K562 (cell line): Measurements from ENCODE around the gene CSTPP1. TPM values are rescaled to one million over a fixed set of nuclear protein-coding genes. Genes with fewer than 3 reads are reported as not detected.

Experiments
- ATAC-seq: fragments of 200-7000 bp; cut with Tn5 transposase; 3 replicates; pipeline ENCODE4 v1.9.1; 2020; ENCODE audit warnings: moderate library complexity
- BruUV-seq: library from RNA; stranded (reverse); fragments of 400-500 nt; replicated peaks from 2 replicates; lab custom pipeline; 2021; lab: Mats Ljungman, UMichigan
- CTCF ChIA-PET: fragments of 300-600 bp; formaldehyde crosslinking; extraction: SDS; loops from one replicate; lab custom pipeline; 2021; ENCODE audit warnings: low intra/inter-chr PET ratio; lab: Yijun Ruan, JAX
- POLR2A ChIA-PET: fragments of 300-600, 350-650 bp; sonication (Branson Sonifier 250); formaldehyde crosslinking; extraction: SDS; loops from one replicate; lab custom pipeline; 2021; ENCODE audit warnings: antibody characterized with exemption, inconsistent platforms; lab: Yijun Ruan, JAX
- DNase-seq, 4 experiments: peaks; one replicate each; pipeline versions ENCODE4 v3.0.0 to v3.0.0-alpha.2; 2011 to 2018; ENCODE audit warnings: low spot score in 3 of 4, mixed read lengths in 3 of 4; ENCODE audit errors: extremely low read depth in 1 of 4
- FAIRE-seq: peaks from 2 replicates; lab custom pipeline; 2011; peaks lifted over from hg19 to GRCh38; lab: Jason Lieb, UNC
- H2AFZ ChIP-seq: 2 replicates; pipeline ENCODE4 v1.6.0; 2011; ENCODE audit warnings: low read depth, low read length, control low read depth, inconsistent platforms
- H3K27ac ChIP-seq: fragments of 200-600 bp; 3 replicates; pipeline ENCODE4 v1.8.0; 2011; ENCODE audit warnings: low read depth, mild to moderate bottlenecking, control low read depth, inconsistent platforms, low read length, moderate library complexity, mixed read lengths; ENCODE audit errors: extremely low read depth
- H3K27me3 ChIP-seq, 2 experiments: fragments of 300-600 bp in 1 of 2; 2 replicates in 1 of 2; 3 replicates in 1 of 2; pipeline versions ENCODE4 v1.6.0 to v1.8.0; 2011; ENCODE audit warnings: inconsistent platforms in 2 of 2, low read length in 2 of 2, mild to moderate bottlenecking in 1 of 2, mixed read lengths in 1 of 2, moderate library complexity in 1 of 2; ENCODE audit not compliant: control insufficient read depth in 2 of 2, insufficient read depth in 2 of 2
- H3K36me3 ChIP-seq: fragments of 300-600 bp; 3 replicates; pipeline ENCODE4 v1.8.0; 2011; ENCODE audit warnings: mild to moderate bottlenecking, low read length, inconsistent platforms; ENCODE audit not compliant: control insufficient read depth, insufficient read depth
- H3K4me1 ChIP-seq, 2 experiments: fragments of 200-600 bp in 1 of 2; replicated peaks in 1 of 2; 2 replicates in 1 of 2; 3 replicates in 1 of 2; pipeline versions ENCODE4 v1.5.1 to v1.8.0; 2011; ENCODE audit warnings: inconsistent platforms in 2 of 2, low read length in 2 of 2, mild to moderate bottlenecking in 1 of 2, mixed read lengths in 1 of 2, moderate library complexity in 1 of 2; ENCODE audit not compliant: control insufficient read depth in 2 of 2, insufficient read depth in 2 of 2
- H3K4me2 ChIP-seq: 2 replicates; pipeline ENCODE4 v1.6.1; 2011; ENCODE audit warnings: low read length, control low read depth, inconsistent platforms, mixed read lengths; ENCODE audit not compliant: insufficient read depth
- H3K4me3 ChIP-seq: fragments of 200-600 bp; sonication (generic), shearing (Covaris generic); 2 replicates; pipeline ENCODE4 v1.5.1; 2016; ENCODE audit warnings: control low read depth, inconsistent platforms
- H3K79me2 ChIP-seq: fragments of 200-600 bp; 3 replicates; pipeline ENCODE4 v1.8.0; 2011; ENCODE audit warnings: low read length, inconsistent platforms; ENCODE audit not compliant: control insufficient read depth, insufficient read depth
- H3K9ac ChIP-seq, 2 experiments: 2 replicates each; pipeline versions ENCODE4 v1.6.0 to v1.6.1; 2011; ENCODE audit warnings: low read depth in 2 of 2, low read length in 2 of 2, control low read depth in 1 of 2, inconsistent platforms in 1 of 2, mild to moderate bottlenecking in 1 of 2, mixed read lengths in 1 of 2; ENCODE audit not compliant: insufficient read depth in 1 of 2
- H3K9me1 ChIP-seq: one replicate; pipeline ENCODE4 v1.6.0; 2011; ENCODE audit warnings: inconsistent platforms, mild to moderate bottlenecking, low read length, moderate library complexity; ENCODE audit not compliant: control insufficient read depth, insufficient read depth
- H3K9me3 ChIP-seq: replicated peaks from 2 replicates; pipeline ENCODE4 v1.5.1; 2011; ENCODE audit warnings: low read depth, low read length, inconsistent platforms; ENCODE audit not compliant: control insufficient read depth, insufficient read depth
- H4K20me1 ChIP-seq: replicated peaks from 2 replicates; pipeline ENCODE4 v1.6.1; 2011; ENCODE audit warnings: low read length, inconsistent platforms, mixed read lengths; ENCODE audit not compliant: control insufficient read depth, insufficient read depth
- BACH1 ChIP-seq: fragments of 200-800 bp; sonication (Bioruptor generic); IDR thresholded peaks from 2 replicates; pipeline ENCODE4 v1.6.1; 2016; ENCODE audit warnings: missing genetic modification characterization, missing compliant biosample characterization
- HDAC2 ChIP-seq: fragments of 450-650 bp; IDR thresholded peaks from 2 replicates; pipeline ENCODE4 v1.6.1; 2016; ENCODE audit warnings: mild to moderate bottlenecking
- KLF1 ChIP-seq: fragments of 450-650 bp; IDR thresholded peaks from 2 replicates; pipeline ENCODE4 v1.6.1; 2016; ENCODE audit warnings: missing genetic modification characterization, missing compliant biosample characterization
- NUFIP1 ChIP-seq: fragments of 450-650 bp; IDR thresholded peaks from 2 replicates; pipeline ENCODE4 v1.6.1; 2018; ENCODE audit not compliant: partially characterized antibody
- SMARCE1 ChIP-seq: fragments of 450-650 bp; IDR thresholded peaks from 2 replicates; pipeline ENCODE4 v1.7.1; 2016; ENCODE audit warnings: mild to moderate bottlenecking
- TAF9B ChIP-seq: fragments of 450-650 bp; IDR thresholded peaks from 2 replicates; pipeline ENCODE4 v1.6.1; 2018; ENCODE audit warnings: mild to moderate bottlenecking; ENCODE audit not compliant: partially characterized antibody
- ZNF695 ChIP-seq: fragments of 450-650 bp; formaldehyde crosslinking; IDR thresholded peaks from 2 replicates; pipeline ENCODE4 v1.4.0; 2020; ENCODE audit warnings: mild to moderate bottlenecking, moderate library complexity
- WGBS: fragments of 100-300 bp; shearing (Covaris generic); methylation state at CpG from one replicate; pipeline ENCODE4 v1.1.6; 2016; ENCODE audit warnings: low coverage, mixed read lengths; ENCODE audit not compliant: insufficient coverage; ENCODE audit errors: missing lambda C conversion rate; 5-methylcytosine and 5-hydroxymethylcytosine counted together
- in situ Hi-C: fragments of 300-500 bp; cut with MboI; formaldehyde crosslinking; loops from 4 replicates; pipeline ENCODE4 v1.15.0; 2018; ENCODE audit warnings: inconsistent platforms, mixed read lengths
- intact Hi-C: fragments of 100-400 bp; cut with micrococcal nuclease; formaldehyde crosslinking; loops from 2 replicates; pipeline ENCODE4 v1.14.2; 2022
- polyA plus RNA-seq, 8 experiments: library from polyadenylated mRNA; depleted of rRNA in 4 of 8; stranded (reverse) in 5 of 8; unstranded in 3 of 8; fragments of >200 nt; fragmentation: Nextera tagmentation in 2 of 8; fragmentation: Illumina TruSeq in 1 of 8; extraction: Ambion mirVana in 2 of 8; extraction: Trizol in 1 of 8; gene quantifications; 2 replicates each; pipeline versions ENCODE4 v1.2.1 to v1.2.3, GENCODE V29; 2011 to 2014; ENCODE audit warnings: inconsistent platforms in 1 of 8, missing spikeins in 1 of 8
- total RNA-seq, 7 experiments: library from RNA; depleted of rRNA in 6 of 7; stranded (reverse); fragments of >200 nt in 6 of 7; fragmentation: Illumina TruSeq in 2 of 7; extraction: Trizol in 2 of 7; gene quantifications; 2 replicates each; pipeline versions ENCODE4 v1.2.1 to v1.2.3, GENCODE V29; 2011 to 2021; ENCODE audit warnings: low replicate concordance in 1 of 7
- TF ChIP-seq, protein P1 (sequence below): fragments of 450-650 bp; IDR thresholded peaks from 2 replicates; pipeline ENCODE4 v1.6.1; 2016; ENCODE audit warnings: low read depth
- TF ChIP-seq, protein P2 (sequence below): fragments of 450-650 bp; formaldehyde crosslinking; IDR thresholded peaks from 2 replicates; pipeline ENCODE4 v1.4.0; 2022; ENCODE audit warnings: mild to moderate bottlenecking, moderate library complexity
- TF ChIP-seq, protein P3 (sequence below): sonication (generic); formaldehyde crosslinking; IDR thresholded peaks from 2 replicates; pipeline ENCODE4 v1.8.0; 2022; ENCODE audit warnings: mild to moderate bottlenecking, missing genetic modification reagents

Gene CSTPP1
- total and polyA plus RNA-seq, 9 of the 15 experiments (the other 6 are each of a cell fraction or from before 2014, with no cell fraction given) = 6.5 to 17.8 (median 9.2) TPM

DNA sequence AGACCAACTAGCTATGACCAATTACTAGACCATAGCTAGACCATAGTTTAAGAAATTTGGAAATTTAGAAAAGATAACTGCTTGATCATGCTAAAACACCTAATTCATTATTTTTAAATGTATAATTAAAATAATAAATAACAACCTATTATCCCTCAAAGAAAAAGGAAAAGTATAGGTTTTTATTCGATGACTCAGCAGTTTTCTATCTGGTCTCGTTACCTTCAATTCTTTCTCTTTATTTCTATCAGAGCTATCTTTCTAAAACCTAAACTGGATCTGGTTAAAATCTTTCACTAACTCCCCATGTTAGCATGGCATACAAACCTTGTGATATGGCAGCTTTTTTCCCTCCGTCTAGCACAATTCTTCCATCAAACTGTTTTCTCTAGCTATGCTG is 27.3 kb downstream of the CSTPP1 start:
- Histone ChIP-seq H3K79me2 (no peaks in the 10 kb centered on the region), H3K9me1 (no peaks in the 10 kb centered on the region), H2AFZ (no peak overlapping the region), H3K9me3 (0 out of 2 replicates have a peak, but pooled peaks cover 4% of the 10 kb centered on the region), H3K36me3 (no peaks in the 10 kb centered on the region; the same call in 2 of the 3 replicates), H3K27ac (no peak overlapping the region), H3K9ac (no peak overlapping the region), H3K4me2 (no peak overlapping the region), H3K4me1 (no peaks in the 10 kb centered on the region), H3K4me3 (no peak overlapping the region), H3K27me3 (no peaks in the 10 kb centered on the region), H4K20me1 (no peaks in the 10 kb centered on the region)
- no peak for ATAC-seq
- BruUV-seq = no TSS peak
- in situ Hi-C loops (no loop called here), intact Hi-C loops (no loop called here)
- no peak for FAIRE-seq
- no peak for DNase-seq
- ChIA-PET CTCF (no interaction called here), POLR2A (interaction anchor here (1.0 to 1.4 kb wide), 2 partner anchors 12 to 18 kb away, joined by 3 read pairs; no protein-coding TSS in a partner anchor)
- WGBS = 93% methylated on average over 3 of the region's 3 CpGs
- TF ChIP-seq HDAC2 (no peak), TAF9B (no peak), SMARCE1 (no peak), KLF1 (no peak), ZNF695 (CRISPR knock-in tag) (no peak), BACH1 (tag) (peak; percentile 41; the same call in 1 of the 2 replicates), NUFIP1 (no peak)
- TF ChIP-seq, protein P1, sequence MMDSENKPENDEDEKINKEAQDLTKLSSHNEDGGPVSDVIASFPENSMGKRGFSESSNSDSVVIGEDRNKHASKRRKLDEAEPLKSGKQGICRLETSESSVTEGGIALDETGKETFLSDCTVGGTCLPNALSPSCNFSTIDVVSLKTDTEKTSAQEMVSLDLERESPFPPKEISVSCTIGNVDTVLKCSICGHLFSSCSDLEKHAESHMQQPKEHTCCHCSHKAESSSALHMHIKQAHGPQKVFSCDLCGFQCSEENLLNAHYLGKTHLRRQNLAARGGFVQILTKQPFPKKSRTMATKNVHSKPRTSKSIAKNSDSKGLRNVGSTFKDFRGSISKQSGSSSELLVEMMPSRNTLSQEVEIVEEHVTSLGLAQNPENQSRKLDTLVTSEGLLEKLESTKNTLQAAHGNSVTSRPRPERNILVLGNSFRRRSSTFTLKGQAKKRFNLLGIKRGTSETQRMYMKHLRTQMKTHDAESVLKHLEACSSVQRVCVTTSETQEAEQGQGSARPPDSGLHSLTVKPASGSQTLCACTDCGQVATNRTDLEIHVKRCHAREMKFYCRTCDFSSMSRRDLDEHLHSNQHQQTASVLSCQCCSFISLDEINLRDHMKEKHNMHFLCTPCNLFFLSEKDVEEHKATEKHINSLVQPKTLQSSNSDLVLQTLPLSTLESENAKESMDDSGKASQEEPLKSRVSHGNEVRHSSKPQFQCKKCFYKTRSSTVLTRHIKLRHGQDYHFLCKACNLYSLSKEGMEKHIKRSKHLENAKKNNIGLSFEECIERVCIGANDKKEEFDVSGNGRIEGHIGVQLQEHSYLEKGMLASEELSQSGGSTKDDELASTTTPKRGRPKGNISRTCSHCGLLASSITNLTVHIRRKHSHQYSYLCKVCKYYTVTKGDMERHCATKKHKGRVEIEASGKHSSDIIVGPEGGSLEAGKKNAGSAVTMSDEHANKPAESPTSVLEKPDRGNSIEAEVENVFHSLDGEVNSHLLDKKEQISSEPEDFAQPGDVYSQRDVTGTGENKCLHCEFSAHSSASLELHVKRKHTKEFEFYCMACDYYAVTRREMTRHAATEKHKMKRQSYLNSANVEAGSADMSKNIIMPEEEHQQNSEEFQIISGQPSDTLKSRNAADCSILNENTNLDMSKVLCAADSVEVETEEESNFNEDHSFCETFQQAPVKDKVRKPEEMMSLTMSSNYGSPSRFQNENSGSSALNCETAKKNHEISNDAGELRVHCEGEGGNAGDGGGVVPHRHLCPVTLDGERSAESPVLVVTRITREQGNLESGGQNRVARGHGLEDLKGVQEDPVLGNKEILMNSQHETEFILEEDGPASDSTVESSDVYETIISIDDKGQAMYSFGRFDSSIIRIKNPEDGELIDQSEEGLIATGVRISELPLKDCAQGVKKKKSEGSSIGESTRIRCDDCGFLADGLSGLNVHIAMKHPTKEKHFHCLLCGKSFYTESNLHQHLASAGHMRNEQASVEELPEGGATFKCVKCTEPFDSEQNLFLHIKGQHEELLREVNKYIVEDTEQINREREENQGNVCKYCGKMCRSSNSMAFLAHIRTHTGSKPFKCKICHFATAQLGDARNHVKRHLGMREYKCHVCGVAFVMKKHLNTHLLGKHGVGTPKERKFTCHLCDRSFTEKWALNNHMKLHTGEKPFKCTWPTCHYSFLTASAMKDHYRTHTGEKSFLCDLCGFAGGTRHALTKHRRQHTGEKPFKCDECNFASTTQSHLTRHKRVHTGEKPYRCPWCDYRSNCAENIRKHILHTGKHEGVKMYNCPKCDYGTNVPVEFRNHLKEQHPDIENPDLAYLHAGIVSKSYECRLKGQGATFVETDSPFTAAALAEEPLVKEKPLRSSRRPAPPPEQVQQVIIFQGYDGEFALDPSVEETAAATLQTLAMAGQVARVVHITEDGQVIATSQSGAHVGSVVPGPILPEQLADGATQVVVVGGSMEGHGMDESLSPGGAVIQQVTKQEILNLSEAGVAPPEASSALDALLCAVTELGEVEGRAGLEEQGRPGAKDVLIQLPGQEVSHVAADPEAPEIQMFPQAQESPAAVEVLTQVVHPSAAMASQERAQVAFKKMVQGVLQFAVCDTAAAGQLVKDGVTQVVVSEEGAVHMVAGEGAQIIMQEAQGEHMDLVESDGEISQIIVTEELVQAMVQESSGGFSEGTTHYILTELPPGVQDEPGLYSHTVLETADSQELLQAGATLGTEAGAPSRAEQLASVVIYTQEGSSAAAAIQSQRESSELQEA = no peak
- TF ChIP-seq, protein P2, sequence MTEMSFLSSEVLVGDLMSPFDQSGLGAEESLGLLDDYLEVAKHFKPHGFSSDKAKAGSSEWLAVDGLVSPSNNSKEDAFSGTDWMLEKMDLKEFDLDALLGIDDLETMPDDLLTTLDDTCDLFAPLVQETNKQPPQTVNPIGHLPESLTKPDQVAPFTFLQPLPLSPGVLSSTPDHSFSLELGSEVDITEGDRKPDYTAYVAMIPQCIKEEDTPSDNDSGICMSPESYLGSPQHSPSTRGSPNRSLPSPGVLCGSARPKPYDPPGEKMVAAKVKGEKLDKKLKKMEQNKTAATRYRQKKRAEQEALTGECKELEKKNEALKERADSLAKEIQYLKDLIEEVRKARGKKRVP (CRISPR knock-in tag) = no peak
- TF ChIP-seq, protein P3, sequence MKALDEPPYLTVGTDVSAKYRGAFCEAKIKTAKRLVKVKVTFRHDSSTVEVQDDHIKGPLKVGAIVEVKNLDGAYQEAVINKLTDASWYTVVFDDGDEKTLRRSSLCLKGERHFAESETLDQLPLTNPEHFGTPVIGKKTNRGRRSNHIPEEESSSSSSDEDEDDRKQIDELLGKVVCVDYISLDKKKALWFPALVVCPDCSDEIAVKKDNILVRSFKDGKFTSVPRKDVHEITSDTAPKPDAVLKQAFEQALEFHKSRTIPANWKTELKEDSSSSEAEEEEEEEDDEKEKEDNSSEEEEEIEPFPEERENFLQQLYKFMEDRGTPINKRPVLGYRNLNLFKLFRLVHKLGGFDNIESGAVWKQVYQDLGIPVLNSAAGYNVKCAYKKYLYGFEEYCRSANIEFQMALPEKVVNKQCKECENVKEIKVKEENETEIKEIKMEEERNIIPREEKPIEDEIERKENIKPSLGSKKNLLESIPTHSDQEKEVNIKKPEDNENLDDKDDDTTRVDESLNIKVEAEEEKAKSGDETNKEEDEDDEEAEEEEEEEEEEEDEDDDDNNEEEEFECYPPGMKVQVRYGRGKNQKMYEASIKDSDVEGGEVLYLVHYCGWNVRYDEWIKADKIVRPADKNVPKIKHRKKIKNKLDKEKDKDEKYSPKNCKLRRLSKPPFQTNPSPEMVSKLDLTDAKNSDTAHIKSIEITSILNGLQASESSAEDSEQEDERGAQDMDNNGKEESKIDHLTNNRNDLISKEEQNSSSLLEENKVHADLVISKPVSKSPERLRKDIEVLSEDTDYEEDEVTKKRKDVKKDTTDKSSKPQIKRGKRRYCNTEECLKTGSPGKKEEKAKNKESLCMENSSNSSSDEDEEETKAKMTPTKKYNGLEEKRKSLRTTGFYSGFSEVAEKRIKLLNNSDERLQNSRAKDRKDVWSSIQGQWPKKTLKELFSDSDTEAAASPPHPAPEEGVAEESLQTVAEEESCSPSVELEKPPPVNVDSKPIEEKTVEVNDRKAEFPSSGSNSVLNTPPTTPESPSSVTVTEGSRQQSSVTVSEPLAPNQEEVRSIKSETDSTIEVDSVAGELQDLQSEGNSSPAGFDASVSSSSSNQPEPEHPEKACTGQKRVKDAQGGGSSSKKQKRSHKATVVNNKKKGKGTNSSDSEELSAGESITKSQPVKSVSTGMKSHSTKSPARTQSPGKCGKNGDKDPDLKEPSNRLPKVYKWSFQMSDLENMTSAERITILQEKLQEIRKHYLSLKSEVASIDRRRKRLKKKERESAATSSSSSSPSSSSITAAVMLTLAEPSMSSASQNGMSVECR (CRISPR knock-in tag) = no peak
